HPDE6-E6E7 (cell line): ENCODE measurements around the gene MYH9.
A peak's percentile ranks its signal among the peaks of the same experiment; 100 is the strongest.

Experiments used
- DNase-seq: peaks from one replicate; pipeline ENCODE4 v3.0.0; 2011; ENCODE audit warnings: missing footprints; ENCODE audit errors: extremely low spot score

Gene MYH9

DNA sequence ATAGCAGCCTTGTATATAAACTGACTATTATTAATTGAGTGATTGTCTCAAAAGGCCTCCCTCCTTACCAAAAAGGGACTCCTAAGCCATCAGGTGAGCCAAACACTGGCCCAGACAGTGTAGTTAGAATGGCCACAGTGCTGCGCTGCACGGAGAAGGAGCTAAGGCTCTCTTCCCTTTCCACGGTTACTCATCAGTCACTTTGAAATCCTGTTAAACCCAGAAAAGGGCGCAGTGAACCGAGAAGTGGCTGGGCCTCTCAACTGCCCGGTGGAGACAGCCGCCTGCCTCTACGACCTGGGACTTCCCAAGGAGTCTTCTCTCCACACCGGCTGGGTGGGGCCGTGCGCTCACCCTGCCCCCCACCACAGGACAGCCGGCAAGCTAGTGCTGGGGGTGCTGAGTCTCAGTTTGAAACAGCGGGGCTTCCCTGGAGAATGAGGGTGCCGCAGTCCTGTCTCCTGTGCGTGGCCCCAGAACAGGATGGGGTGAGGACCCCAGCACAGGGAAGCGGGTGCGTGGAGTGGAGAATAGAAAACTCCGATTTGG lies 1.3 kb downstream of the MYH9 start:
- DNase-seq, result no peak

- no peak for DNase-seq
Measured at GRCh38 chr22:36385491-36386350, 2.0 kb downstream of the MYH9 start.

DNA sequence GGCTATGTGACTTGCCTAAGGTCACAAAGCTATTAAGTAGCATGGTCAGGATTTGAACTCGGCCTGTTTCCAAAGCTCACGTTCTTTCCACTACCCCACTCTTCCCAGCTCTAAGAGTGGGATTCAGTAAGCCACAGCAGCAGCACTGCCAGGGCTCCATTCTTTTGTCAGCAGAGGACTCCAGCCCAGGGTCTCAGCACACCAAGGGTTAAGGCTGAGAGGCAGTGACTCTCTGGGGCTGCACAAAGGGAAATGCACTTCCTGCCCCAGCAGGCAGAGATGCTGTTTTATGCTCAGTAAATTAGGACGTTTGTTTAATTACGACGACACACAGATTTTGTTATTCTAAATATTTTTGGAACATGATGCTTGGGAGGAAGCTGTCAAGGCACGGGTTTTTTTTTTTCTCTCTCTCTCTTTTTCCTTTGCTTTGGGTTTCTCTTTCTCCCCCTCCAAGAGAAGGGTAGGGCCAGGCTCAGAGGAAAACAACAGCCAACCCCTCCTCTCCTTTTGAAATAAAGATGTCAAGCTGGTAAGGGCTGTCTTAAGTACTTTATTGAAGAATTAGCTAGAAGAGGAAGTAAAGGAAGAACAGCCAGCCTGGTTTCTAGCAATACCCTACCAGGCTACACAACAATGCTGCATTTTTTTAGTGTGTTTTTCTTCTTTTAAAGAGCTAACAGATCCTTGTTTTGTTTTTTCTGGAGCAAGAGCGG lies 2.8 kb downstream of the MYH9 start:
- DNase-seq, result no peak

- no peak for DNase-seq
Measured at GRCh38 chr22:36383110-36383581, 4.6 kb downstream of the MYH9 start.

GRCh38 chr22:36381513-36382128 lies 6.1 kb downstream of the MYH9 start:
- DNase-seq, result no peak

DNA sequence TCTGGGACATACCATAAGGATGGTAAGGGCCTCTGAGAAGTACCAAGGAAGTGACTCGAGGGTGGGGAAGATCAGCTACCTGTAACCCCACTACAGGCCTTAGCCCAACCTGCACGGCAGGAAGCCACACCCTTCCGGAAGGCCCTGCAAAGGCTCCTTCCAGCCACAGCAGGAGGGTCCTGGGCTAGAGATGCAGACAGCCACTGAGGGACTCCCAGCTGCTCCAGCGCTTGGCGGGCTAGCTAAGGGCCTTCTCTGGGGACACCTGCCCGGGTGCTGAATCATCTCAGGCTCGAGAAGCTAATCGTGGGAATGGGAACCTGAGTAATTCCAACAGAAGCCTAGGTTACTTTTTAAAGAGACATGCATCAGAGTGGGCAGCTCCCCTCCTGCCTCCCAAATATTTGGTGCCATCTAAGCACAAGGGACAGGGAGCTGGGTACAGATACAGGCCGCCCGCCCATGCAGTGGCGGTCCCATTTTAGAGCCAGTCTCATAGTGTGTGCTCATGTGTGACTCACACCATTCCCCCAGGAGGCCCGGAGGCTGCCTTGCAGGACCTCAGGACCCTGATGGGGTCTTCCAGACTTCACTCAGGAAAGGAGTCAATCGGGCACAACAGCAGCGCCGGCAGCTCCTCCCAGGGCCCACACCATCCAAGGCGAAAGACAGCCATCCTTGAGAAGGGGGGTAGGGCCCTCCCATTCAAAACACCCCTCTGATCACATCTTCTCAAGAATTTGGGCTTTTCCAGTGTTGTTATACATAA lies 8.0 kb downstream of the MYH9 start:
- no peak for DNase-seq

GRCh38 chr22:36378869-36379217 lies 8.9 kb downstream of the MYH9 start:
- no peak for DNase-seq

DNA sequence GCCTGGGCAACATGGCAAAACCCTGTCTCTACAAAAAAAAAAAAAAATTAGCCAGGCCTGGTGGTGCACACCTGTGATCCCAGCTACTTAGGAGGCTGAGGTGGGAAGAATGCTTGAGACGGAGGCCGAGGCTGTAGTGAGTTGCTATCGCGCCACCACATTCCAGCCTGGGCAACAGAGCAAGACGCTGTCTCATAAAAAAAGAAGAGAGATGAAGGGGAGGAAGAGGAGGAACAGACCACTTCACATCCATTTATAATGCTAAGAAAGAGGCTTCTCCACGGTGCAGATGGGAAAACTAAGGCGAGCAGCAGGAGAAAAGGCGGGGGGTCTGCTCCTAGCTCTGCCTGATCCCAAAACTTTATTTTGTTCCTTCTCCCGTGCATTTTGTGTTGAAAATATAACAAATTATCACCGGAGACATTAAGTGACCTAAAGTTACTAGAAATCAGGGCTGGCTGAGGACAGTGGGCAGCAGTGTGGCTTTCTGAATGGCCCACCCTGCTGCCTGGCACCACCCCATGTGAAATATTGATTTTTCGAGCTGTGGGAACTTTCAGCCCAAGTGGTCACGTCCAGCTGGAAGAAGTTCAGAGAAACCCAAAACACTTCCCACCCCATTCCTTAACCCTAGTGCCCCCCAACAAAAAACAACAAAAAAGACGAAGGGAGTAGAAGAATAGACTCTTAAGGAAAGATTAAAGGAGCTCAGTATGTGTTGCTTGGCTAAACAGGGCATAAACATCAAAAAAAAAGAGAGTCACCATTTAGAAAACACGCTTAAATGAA lies 9.5 kb downstream of the MYH9 start:
- no peak for DNase-seq

DNA sequence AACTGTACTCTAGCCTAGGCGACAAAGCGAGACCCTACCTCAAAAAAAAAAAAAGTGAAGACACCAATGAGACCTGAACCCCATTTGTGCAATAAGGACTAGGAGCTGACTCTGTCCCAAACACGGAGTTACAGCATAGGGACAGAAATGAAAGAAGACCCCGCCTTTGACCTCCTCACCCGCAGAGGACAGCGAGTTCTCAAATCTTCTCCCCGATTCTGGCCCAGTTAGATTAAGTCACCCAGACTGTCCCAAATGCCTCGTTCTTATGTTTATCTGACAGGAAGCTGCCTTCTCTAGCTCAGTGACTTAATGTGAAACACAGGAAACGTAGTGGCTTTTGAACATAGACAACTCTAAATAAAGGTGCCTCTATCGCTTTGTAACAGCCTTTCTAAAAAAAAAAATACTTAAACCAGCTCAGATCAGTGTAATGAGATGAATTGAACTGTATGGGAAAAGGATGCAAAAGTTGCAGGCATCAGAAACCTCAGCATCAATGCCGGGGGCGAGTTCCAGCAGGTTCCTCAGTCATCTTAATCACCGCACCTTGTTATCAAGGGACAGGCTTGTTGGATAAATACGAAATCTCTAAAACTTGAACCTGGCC lies 10.6 kb downstream of the MYH9 start:
- no peak for DNase-seq

DNA sequence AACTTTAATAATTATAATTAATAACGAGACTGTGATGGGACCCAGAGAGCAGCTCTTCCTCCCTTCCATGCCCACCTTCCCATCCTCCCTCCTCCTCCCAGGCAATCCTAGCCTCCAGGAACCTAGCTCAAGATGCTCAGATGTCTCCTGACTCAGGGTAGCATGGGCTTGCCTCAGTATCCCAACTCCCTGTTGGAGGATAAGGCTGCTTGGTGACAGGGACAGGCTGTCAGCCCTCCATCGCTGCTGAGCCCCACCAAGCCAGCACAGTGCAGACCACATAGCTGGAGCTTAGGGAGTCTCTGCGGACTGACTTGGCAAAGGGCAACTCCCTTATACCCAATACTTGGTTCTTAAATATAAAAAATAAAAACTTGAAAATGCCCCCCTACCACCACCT lies 11.5 kb downstream of the MYH9 start:
- no peak for DNase-seq

DNA sequence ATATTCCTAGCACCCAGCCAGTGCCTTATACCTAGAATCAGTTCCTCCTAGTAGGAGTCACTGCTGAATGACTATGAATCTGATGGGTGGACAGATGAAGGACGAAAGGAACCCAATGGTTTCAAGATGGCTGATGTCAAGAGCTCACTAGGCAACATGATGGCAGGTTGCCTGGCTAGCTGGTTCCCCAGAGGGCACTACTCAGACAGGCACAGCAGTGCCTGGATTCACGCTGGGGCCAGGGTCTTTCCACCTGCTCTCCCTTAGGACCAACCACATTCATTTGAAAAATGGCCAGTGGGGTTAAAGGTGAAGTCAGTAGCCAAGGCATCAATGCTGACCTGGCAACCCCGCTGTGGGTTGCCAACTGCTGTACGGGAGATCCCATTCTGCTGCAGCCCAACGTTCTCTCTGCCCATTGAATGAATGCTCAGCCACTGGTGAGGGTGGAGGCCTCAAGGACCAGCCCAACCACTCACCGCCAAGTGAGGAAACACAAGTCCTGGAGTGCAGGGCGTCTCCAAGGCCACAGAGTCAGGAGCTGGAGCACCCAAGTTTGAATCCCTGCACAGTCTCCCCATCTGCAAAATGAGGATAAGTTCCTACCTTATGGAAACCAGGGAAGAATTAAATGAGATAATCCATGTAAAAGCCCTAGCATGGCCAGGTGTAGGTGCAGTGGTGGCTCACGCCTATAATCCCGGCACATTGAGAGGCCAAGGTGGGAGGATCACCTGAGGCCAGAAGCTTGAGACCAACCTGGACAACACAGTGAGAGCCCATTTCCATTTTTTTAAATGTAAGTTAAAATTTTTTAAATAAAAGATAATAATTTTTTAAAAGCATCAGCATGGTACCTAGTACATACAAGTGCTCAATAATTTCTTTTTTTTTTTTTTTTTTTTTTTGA lies 12.4 kb downstream of the MYH9 start:
- no peak for DNase-seq

DNA sequence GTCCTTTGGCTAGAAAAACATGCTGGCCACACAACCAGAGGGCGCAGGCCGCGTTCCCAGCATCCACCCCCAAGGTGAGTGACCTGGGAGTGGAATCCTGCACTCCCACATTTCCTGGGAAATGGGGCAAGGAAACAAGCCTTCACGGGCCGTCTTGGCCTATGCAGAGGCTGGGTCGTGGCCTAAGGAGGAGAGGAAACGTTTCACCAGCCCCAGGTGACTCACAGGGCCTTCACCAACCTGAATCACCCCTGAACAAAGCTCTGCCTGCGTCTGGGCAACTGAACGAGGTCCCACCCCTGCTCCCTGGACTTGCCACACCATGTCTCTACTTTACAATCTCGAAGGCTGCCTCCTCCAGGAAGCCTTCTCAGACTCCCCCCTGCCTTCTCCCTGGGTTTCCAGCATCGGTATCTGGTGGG lies 13.2 kb downstream of the MYH9 start:
- DNase-seq, result peak; percentile 81

- no peak for DNase-seq
Measured at GRCh38 chr22:36373258-36373579, 14.5 kb downstream of the MYH9 start.

GRCh38 chr22:36371920-36372319 lies 15.8 kb downstream of the MYH9 start:
- no peak for DNase-seq

DNA sequence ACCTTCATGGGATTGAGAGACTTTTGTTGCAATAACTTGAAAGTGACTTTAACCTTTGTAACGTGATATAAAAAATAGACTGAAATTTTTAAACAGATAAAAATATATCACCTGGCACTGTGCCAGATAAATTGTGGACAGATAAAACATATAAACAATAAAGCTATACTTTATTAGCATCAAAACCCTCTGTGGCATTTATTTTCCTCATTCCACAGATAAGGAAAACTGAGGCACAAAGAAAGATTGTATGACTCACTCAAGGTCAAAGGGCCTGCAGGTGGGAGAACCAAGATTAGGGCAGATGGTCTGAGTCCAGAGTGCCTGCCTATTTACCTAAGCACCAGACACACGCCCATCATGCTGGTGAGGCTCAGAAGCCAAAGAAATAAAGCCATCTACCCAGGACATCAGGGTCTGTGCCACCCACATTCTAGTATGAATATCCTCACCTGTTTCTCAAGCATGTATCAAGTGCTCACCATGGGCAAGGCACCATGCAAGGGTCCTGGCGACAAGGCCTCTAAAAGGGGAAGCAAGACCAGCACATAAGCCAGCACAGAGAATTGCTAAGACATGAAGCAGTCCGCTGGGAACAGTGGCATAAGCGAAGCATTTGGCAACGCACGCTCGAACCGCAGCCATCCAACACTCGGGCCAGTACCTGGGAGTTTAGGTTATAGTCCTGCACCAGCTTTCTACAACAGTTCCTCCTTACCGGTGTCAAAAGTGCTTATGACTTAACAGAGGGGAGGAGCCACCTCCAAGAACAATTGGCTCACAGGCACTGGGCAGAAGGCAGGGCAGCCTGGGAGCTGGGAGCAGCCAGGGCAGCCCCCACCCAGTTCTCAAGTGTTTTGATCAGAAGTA lies 17.6 kb downstream of the MYH9 start:
- DNase-seq, result no peak

- no peak for DNase-seq
Measured at GRCh38 chr22:36369004-36369921, 18.5 kb downstream of the MYH9 start.

- no peak for DNase-seq
Measured at GRCh38 chr22:36368359-36368983, 19.3 kb downstream of the MYH9 start.
